Superior temporal gyrus (tissue), 1 donor: ENCODE data around the gene CCL7.

Experiments used
- DNase-seq: peaks from one replicate; pipeline ENCODE4 v3.0.0-alpha.2; 2016; ENCODE audit errors: extremely low spot score

Gene CCL7

DNA sequence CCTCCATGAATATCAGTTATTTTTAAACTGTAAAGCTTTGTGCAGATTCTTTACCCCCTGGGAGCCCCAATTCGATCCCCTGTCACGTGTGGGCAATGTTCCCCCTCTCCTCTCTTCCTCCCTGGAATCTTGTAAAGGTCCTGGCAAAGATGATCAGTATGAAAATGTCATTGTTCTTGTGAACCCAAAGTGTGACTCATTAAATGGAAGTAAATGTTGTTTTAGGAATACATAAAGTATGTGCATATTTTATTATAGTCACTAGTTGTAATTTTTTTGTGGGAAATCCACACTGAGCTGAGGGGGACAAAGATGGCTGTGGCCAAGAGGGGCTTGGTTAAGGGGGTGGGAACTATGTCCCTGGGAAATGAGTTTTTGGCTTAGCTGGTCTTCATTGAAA, 17.9 kb downstream of the CCL7 start:
- DNase-seq, result no peak

DNA sequence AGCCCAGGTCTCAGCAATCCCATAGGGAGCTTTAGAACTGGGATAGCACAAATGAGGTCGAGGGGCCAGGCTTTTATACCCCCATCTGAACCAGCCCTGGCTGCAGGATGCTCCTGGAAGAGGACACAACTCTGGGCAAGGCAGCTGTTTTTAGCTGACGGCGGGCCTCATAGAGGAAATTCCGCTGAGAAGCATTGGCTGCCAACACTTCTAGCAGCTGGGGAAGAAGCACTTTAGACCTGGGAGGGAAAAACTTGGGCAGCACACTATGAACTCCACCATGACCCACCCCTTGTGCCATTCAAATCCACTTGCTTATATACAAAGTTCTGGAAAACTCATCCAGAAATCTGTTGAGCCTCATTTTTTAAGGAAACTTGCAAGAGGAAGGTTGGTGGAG, 20.6 kb downstream of the CCL7 start:
- no peak for DNase-seq

- DNase-seq, result no peak
Observed at GRCh38 chr17:34291721-34292348, 21.8 kb downstream of the CCL7 start.

DNA sequence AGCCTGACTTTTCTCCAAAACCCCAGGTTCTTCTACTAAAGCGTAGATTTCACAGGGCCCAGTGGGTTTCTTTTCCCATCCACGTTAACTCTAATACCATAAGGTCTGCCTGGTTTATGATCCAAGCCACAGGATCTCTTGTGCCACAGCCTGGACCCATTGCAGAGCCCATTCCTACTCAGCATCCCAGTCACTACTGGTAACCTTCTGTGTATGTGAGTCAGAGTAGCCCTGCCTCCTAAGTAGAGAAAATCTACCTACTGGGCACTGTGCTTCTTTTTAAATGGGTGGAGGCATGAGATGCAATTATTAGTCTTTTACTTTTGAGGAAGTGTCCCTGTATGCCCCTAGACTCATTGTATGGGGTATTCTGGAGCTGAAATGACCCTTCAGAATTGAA, 29.0 kb downstream of the CCL7 start:
- no peak for DNase-seq

DNA sequence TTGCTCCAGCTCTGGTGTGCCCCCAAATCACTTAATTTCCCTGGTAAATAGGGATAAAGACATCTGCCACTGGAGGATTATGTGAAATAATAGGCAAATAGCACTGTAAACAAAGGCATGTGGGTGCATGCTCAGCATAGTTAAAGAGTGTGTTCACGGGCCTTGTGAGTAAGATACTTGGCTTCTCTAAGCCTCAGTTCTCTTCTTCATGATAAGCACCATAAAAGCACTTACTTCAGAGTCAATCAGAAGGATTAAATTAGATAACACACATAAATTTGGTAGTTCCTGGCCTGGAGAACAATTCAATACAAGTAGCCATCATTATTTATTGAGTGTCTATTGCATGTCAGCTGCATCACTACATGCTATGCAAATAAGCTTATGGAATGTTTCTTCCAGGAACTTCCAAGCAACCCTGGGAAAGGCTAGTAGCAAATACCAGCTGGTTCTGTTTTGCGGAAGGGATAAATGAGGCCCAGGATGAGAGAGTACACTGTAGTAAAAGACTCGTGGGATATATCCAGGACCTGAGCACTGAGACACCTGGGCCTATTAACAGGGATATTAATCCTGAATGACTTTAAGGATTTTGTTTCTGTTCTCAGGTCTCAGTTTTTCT, 30.0 kb downstream of the CCL7 start:
- DNase-seq, result no peak

DNA sequence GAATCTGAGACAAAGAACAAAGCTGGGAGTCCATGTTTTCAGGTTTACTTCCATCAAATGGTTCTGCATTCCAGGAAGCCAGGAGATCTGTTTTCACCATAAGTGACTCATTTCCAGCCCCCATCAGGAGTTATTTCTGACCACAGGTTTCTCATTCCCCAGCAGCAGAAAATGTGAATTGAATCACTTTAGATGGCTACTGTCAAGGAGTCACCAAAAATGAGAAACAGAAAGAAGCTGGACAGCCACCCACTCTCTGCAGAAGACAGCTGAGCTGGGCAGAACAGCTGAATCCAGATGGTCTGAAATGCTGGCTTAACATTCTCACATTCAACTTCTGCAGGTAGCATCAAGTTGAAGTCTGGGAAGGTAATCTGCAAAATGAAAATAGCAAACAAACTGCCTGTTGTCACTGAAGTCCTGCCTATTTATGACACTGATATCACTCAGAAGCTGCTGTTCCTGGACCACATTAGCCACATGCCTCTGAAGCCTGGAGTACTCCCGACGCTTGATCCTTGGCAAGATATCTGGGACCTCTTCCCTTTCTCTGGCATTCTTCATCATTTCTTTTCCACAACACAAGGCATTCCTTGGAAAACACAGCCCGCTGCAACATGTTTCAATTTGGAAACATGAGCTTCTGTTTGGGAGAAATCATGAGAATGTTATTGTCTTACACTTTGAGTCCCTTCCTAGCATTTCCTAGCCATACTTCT, 30.8 kb downstream of the CCL7 start:
- DNase-seq, result no peak

DNA sequence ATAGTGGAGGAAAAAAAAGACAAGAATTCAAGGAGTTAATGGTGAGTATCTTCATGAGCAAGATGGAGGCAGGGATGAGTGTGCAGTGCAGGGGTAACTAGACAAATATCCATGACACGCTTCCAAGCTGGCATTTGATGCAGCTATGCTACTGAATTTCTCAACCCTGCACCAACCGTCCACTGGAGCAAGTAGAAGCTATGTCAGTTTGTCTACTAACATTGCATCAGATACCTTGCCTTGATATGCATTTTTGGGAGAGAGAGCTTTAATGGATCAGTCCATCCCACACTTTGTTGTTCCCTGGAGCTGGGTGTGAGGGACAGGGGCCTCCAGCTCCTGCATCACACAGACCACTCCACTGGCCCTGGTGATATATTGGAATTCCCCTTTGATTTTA, 32.0 kb downstream of the CCL7 start:
- DNase-seq, result no peak

DNA sequence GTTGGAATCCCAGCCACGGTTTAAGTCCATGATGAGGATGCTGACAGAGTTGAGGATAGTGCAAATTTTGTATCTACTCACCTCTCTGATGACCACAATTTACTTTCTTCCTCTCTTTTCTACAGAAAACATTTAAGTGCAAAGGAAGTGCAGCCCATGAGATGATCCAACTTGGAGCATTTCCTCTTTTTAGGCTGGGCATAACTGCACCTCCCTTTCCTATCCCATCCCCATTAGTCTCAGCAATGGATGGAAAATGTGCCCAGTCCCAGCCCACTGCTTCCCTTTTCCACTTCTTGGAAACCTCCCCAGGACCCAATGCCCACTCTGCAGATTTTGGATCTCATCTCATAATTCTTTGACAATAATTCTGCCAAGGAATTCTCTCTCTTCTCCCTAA, 32.6 kb downstream of the CCL7 start:
- DNase-seq, result no peak

- DNase-seq, result no peak
Observed at GRCh38 chr17:34303606-34304005, 33.6 kb downstream of the CCL7 start.

- no peak for DNase-seq
Observed at GRCh38 chr17:34305061-34305460, 35.0 kb downstream of the CCL7 start.

- DNase-seq, result no peak
Observed at GRCh38 chr17:34305606-34306005, 35.6 kb downstream of the CCL7 start.

DNA sequence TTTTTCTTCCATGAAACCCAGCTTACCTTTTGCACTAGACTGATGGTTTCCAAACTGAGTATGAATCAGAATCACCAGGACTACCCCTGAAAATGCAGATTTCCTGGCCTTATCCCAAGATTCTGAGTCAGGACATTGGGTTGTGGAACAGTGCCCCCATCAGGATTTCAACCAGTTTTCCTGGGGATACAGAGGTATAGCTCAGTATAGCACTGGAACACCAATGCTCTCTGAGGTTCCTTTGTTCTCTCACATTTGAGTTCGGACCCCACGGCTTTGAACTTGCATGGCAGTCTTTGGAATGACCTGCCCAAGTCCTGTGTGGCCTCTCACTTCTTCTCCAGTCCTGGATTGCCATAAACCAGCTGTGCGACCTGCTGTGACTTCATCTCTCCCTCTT, 36.4 kb downstream of the CCL7 start:
- peak; percentile 40 for DNase-seq

GRCh38 chr17:34307110-34307509, 37.1 kb downstream of the CCL7 start:
- no peak for DNase-seq

- DNase-seq, result no peak
Observed at GRCh38 chr17:34308371-34308770, 38.4 kb downstream of the CCL7 start.

DNA sequence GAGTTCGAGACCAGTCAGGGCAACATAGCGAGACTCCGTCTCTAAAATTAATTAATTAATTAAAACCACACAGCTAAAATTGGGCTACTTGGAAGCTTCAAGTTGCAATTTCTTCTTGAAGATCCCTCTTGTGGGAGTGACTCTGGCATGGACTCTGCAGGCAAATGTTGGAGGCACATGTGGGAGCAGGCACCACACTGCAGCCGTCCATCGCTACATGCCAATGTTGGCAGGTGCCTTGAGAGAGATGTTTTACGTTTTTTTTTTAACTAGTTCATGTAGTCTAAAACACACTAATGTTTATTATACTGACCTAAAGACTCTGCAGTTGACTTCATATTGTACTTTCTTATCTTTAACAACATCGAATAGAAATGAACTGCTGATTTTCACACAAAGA, 41.3 kb downstream of the CCL7 start:
- DNase-seq, result no peak

DNA sequence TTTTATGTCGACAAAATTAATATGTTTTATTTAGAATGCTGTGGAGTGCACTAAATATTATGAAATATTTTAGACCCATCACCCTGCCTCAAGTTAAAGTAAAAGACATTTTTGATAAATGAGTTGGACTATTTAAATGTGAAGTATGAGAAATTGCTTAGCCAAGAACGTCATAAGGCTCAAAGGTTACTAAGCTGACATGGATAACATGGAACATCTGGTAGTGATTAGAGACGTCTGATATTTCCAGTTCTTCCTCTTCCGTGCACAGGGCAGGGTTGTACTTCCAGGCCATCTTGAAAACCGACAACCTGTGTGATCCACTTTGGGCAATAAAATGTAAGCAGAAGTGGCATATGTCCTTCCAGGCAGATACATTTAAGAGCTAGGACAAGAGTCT, 42.1 kb downstream of the CCL7 start:
- no peak for DNase-seq

GRCh38 chr17:34313164-34313563, 43.1 kb downstream of the CCL7 start:
- DNase-seq, result no peak

GRCh38 chr17:34314279-34314678, 44.3 kb downstream of the CCL7 start:
- peak; percentile 10 for DNase-seq

DNA sequence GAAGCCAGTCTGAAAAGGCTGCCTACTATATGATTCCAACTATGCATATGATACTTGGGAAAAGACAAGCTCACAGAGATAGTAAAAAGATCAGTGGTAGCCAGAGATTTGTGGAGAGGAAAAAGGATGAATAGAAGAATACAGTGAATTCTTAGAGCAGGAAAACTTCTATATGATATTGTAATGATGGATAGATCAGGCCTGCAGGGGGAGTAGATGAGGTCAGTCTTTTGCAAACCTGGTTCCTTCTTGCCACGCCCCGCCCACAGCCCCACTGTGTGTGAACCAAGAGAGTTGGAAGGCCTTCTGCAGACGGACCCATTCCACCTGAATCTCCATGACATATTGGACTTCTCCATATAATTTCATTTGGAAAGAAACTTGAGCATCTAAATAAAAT, 48.5 kb downstream of the CCL7 start:
- no peak for DNase-seq

DNA sequence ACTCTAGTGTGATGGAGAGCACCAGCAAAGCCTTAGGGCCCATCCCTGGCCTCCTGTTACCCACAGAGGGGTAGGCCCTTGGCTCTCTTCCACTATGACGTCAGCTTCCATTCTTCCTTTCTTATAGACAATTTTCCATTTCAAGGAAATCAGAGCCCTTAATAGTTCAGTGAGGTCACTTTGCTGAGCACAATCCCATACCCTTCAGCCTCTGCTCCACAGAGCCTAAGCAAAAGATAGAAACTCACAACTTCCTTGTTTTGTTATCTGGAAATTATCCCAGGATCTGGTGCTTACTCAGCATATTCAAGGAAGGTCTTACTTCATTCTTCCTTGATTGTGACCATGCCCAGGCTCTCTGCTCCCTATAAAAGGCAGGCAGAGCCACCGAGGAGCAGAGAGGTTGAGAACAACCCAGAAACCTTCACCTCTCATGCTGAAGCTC, 49.0 kb downstream of the CCL7 start, which contains the start of gene CCL8:
Gene CCL8, plus strand, starts transcription at position 397 of the 445 bp plus-strand sequence. CDS start 67 bp downstream, outside the sequence.
- no peak for DNase-seq
